GM21529 (cell line): ENCODE data around the gene PDCD6IP.

Source experiments
- ATAC-seq: cut with Tn5 transposase; IDR thresholded peaks from one replicate; pipeline ENCODE4 v1.9.1; 2021; ENCODE audit not compliant: unreplicated experiment

PDCD6IP gene

GRCh38 chr3:33887478-33887877 lies 89.0 kb downstream of the PDCD6IP start:
- ATAC-seq, result no peak

DNA sequence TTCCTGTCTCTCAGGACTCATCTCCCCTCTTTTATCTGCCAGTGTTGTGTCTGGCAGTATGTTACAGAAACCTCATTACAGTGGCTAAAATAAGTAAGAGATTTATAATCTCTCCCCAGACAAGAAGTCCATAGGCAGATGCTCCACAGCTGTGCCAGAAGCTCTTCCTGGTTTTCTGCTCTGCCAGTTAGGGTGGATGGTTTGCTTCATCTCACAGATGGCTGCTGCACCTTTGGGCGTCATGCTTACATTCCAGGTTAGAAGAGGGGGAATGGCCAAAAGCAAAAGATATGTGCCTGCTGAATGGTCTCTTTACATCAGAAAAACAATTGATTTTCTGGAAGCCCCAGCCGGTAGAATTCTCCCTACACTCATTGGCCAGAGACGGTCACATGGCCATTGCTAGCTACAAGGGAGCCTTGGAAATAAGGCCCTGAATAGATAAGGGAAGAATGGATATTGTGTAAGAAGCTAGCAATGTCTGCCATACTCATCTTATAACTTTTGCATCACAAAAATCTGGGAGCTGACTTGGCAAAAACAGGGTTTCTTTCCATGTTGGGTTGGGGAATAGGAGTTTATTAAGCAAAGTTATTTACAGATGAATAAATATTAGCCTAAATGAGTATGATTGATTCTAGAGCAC lies 91.1 kb downstream of the PDCD6IP start:
- ATAC-seq, result no peak

GRCh38 chr3:33892655-33893054 lies 94.2 kb downstream of the PDCD6IP start:
- ATAC-seq, result no peak

DNA sequence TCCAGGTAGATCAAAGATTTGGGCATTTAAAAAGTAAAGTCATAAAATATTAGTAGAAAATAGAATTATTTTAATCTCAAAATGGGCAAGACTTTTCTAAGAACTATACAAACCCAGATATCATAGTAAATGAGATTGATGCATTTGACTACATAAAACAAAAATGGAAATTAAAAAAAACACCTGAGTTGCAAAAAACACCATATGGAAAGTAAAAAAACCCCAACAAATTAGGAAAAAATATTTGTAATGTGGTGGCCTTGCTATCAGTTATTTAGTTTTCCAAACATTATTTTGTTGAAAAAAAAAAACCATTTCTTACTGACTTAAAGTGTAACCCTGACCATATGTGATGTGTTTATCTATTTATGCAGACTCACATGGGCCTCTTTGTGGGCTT lies 97.2 kb downstream of the PDCD6IP start:
- ATAC-seq, result no peak

- ATAC-seq, result no peak
Observed at GRCh38 chr3:33897306-33897705, 98.9 kb downstream of the PDCD6IP start.

- no peak for ATAC-seq
Observed at GRCh38 chr3:33898901-33899300, 100.5 kb downstream of the PDCD6IP start.

- no peak for ATAC-seq
Observed at GRCh38 chr3:33900440-33900808, 102.0 kb downstream of the PDCD6IP start.

GRCh38 chr3:33900809-33901505 lies 102.5 kb downstream of the PDCD6IP start:
- ATAC-seq, result no peak

DNA sequence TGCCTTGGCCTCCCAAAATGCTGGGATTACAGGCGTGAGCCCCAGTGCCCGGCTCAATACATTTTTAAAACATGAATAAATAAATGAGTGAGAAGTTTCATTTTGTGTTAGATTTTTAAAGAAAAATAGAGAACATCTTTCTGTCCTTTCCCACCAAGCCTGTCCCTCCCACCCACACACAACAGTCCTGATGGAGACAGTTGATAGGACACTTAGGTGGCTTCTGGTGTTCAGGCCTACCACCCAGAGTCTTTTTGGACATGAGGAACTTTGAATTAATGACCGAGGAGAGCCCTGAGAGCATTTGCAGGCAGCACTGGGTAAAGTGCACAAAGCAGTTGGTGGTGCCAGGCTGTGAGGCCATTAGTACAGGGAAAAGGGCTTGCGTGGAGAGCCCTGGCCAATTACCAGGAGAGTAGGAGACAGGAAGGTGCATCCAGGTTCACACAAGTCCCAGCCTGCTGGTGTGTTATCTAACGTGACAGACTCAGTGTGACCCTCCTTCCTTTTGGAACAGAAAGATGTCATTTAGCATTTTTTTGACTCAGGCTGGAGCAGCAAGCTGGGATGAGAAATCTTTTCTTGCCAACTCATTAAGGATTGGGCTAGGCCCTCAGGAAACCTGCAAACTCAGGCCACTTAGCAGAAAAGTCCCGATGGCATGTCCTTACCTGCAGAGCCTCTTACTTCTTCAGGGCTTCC lies 103.6 kb downstream of the PDCD6IP start:
- no peak for ATAC-seq

GRCh38 chr3:33904730-33905129 lies 106.3 kb downstream of the PDCD6IP start:
- no peak for ATAC-seq

- ATAC-seq, result no peak
Observed at GRCh38 chr3:33908250-33908851, 109.9 kb downstream of the PDCD6IP start.

DNA sequence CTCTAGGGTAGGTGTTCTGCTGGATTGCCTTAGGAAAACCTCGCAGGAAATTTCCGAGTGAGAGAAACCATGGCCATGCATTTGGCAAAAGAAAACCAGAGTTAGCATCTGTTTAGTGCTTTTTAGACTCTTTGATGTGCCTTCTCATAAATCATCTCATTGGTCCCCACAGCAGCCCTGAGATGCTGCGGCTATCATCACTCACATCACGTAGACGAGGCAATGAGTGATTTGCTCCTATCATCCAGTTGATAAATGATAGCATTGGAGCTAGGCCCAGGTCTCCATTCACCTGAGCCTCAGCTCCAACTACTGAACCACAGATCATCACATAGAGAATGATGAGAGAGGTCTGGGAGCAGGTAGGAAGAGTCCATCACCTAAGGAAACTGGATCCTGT lies 111.1 kb downstream of the PDCD6IP start:
- ATAC-seq, result no peak

DNA sequence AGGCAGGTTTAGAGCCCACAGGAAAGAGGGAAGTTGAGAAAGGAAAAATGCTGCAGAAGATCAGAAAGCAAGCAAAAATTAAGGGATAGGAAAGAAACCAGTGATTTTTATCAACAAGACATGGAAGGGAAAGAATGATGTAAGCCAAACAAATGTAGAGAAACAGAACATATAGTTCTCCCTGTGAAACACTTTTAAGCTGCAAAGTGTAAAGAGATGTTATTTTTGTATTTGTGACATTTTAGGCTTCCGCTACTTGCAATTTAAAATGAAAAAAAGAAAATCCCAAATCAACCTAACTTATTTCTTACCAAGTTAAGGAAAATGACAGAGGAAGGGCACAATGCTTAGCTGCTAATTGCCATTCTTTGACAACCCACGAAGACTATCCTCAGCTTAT lies 111.6 kb downstream of the PDCD6IP start:
- ATAC-seq, result no peak

DNA sequence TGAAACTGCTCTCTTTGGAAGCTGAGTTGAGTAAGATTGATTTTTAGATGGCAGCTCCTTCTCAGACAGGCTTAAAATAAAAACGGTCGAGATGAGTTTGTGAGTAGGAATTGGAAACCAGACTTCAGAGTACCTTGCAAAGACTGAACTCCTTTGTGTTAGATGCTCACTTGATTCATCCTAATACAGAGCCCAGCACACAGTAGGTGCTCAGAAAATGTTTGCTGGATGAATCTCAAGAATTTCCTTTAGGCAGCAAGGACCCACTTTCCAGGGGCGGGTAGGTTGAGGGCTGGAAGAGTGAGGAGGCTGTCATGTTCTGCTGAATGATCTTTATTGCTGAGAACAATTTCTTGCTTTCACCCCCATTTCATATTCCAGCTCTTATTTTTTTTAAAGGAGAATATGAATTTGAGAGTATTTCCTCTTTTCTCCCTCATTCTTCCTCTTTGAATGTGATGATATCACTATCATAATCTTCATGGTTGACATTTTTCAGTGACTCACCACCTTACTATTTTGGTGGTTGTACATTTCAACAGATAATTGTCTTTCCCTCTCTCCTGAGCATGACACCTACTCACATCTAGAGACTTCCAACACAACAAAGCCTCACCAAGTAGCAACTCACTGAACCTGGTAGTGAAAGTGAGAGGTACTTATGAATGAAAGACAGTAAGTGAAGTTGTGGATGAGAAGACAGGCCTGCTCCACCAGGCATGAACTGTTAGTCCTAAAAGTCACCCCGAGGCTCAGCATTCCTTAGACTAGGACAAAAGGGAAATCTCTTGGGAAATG lies 113.3 kb downstream of the PDCD6IP start:
- ATAC-seq, result no peak

DNA sequence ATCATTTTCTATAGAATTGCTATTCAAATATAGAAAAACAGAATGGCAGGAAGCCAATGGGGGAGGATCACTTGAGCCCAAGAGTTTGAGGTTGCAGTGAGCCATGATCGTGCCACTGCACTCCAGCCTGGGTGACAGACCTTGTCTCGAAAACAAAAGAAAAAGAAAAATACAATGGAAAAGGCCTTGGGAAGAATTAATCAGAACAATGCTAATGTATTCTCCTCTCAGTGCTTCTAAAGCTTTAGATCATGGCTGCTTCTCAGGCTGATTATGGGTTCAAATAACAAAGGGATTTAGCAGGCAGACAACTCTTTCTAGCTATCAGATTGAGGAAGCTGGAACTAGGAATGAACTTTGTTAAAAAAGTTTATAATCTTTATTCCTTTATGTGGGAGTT lies 115.8 kb downstream of the PDCD6IP start:
- ATAC-seq, result no peak

DNA sequence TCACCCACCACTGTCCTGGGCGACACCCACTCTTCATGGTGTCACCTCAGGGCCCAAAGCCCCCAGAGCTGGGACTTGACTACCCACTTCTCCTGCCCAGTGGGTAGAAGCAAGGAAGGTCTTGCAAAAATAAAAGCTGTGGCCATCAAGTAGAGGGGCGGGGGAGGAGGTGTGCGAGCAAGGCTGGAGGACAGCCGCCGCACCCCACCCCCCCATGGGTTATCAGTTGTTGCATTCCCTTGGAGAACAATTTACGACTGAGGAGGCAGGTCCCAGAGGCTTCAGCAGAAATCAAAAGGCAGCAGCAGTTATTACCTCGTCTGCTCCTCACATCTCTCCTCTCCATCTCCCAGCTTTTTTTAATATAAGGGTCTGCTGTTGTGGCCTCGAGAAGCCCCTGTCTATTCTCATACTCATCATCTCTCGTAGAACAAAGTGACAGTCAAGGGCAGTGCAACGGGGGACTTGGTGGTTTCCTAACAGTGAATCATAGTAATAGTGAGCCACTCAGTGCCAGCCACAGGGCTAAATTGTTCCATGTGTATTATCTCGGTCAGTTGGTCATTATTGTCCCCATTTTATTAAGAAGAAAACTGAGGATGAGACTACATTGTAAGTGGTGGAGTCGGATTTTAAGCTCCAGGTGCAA lies 116.4 kb downstream of the PDCD6IP start:
- ATAC-seq, result no peak

GRCh38 chr3:33915796-33916546 lies 117.5 kb downstream of the PDCD6IP start:
- ATAC-seq, result peak; percentile 87

GRCh38 chr3:33918126-33918756 lies 119.8 kb downstream of the PDCD6IP start:
- ATAC-seq, result no peak
